Neural progenitor cell (in vitro differentiated cells): Measurements from ENCODE around the gene SSBP4. TPM values are rescaled to one million over a fixed set of nuclear protein-coding genes. Genes with fewer than 3 reads are reported as not detected.
A peak's percentile ranks its signal among the peaks of the same experiment; 100 is the strongest.

Source experiments
- DNase-seq: peaks from one replicate; pipeline ENCODE4 v3.0.0-alpha.2; 2016; ENCODE audit warnings: low spot score
- H2AFZ ChIP-seq: fragments of 200-600 bp; sonication (generic); replicated peaks from 2 replicates; pipeline ENCODE4 v1.6.1; 2016; ENCODE audit warnings: antibody characterized with exemption
- H3F3A ChIP-seq: fragments of 200-600 bp; sonication (generic); 2 replicates; pipeline ENCODE4 v1.6.1; 2016; ENCODE audit warnings: antibody characterized with exemption, low read depth
- H3K27ac ChIP-seq: fragments of 200-600 bp; sonication (generic); 2 replicates; pipeline ENCODE4 v1.5.1; 2016; ENCODE audit warnings: mild to moderate bottlenecking
- H3K27me3 ChIP-seq: fragments of 200-600 bp; sonication (generic); 2 replicates; pipeline ENCODE4 v1.6.1; 2016; ENCODE audit warnings: mild to moderate bottlenecking, moderate library complexity
- H3K36me3 ChIP-seq: fragments of 200-600 bp; sonication (generic); 2 replicates; pipeline ENCODE4 v1.5.1; 2016
- H3K4me1 ChIP-seq: fragments of 200-600 bp; sonication (generic); 2 replicates; pipeline ENCODE4 v1.6.1; 2016; ENCODE audit warnings: mixed run types
- H3K4me2 ChIP-seq: fragments of 200-600 bp; sonication (generic); 2 replicates; pipeline ENCODE4 v1.6.1; 2016
- H3K4me3 ChIP-seq: fragments of 200-600 bp; sonication (generic); 2 replicates; pipeline ENCODE4 v1.5.1; 2016
- H3K79me2 ChIP-seq: fragments of 200-600 bp; sonication (generic); 2 replicates; pipeline ENCODE4 v1.6.1; 2016; ENCODE audit warnings: low read depth
- H3K9ac ChIP-seq: fragments of 200-600 bp; sonication (generic); 2 replicates; pipeline ENCODE4 v1.6.1; 2016
- H3K9me3 ChIP-seq: fragments of 200-600 bp; sonication (generic); 2 replicates; pipeline ENCODE4 v1.5.1; 2016; ENCODE audit warnings: low read depth
- H4K20me1 ChIP-seq: fragments of 200-600 bp; sonication (generic); 2 replicates; pipeline ENCODE4 v1.6.1; 2016; ENCODE audit warnings: low read depth
- H3K27ac Mint-ChIP-seq: 3 replicates; pipeline ENCODE4 v1.8.0; 2021; ENCODE audit warnings: mixed read lengths
- H3K27me3 Mint-ChIP-seq: 2 replicates; pipeline ENCODE4 v1.8.0; 2022; ENCODE audit warnings: low read depth, mild to moderate bottlenecking, inconsistent platforms, moderate library complexity, mixed read lengths; ENCODE audit not compliant: insufficient read depth
- H3K36me3 Mint-ChIP-seq: 3 replicates; pipeline ENCODE4 v1.8.0; 2021; ENCODE audit warnings: mixed read lengths
- H3K4me1 Mint-ChIP-seq: 3 replicates; pipeline ENCODE4 v1.8.0; 2021; ENCODE audit warnings: mixed read lengths
- H3K4me3 Mint-ChIP-seq: 3 replicates; pipeline ENCODE4 v1.8.0; 2021; ENCODE audit warnings: mild to moderate bottlenecking, moderate library complexity, mixed read lengths
- H3K9me3 Mint-ChIP-seq: 3 replicates; pipeline ENCODE4 v1.8.0; 2020; ENCODE audit warnings: mixed read lengths
- EZH2 ChIP-seq: fragments of 200-600 bp; sonication (generic); IDR thresholded peaks from 2 replicates; pipeline ENCODE4 v1.6.1; 2017; ENCODE audit warnings: antibody characterized with exemption, mild to moderate bottlenecking, moderate library complexity
- EZH2phosphoT487 ChIP-seq: fragments of 200-600 bp; sonication (generic); IDR thresholded peaks from 2 replicates; pipeline ENCODE4 v1.6.1; 2017; ENCODE audit warnings: antibody characterized with exemption
- total RNA-seq: library from RNA; depleted of rRNA; stranded (reverse); fragments of >200 nt; gene quantifications from 2 replicates; pipeline ENCODE4 v1.2.3, GENCODE V29; 2015; ENCODE audit warnings: low replicate concordance
- TF ChIP-seq, protein P1 (sequence below): fragments of 200-600 bp; sonication (generic); IDR thresholded peaks from 2 replicates; pipeline ENCODE4 v1.5.1; 2017; ENCODE audit warnings: antibody characterized with exemption, mild to moderate bottlenecking

The SSBP4 gene
- total RNA-seq, 1 donor from 2014 or later: 21.1 TPM

DNA sequence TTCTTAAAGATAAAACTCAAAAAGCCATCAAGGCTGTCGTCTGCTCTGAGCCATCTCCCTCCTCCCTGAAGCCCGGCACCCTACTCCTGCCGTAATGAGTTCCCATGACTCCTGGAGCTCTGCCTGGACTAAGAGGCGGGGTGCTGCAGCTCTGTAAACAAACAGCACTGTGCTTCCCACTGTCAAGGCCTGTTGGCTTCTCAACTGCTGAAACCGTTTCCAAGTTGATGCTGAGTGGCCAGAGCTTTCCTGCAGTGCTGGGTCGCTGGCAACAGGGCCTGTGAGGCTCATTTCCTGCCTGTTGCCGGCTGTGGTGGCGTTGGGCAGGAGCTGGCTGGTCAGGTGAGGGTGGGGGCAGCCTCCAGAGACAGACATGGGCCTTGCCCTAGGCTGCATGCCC lies 45.4 kb downstream of the SSBP4 start:
- H3K27me3 Mint-ChIP-seq: no peaks in the 10 kb centered on the region
- Histone ChIP-seq H3K4me1 (no peaks in the 10 kb centered on the region), H3K4me3 (no peak overlapping the region), H3K27ac (no peak overlapping the region), H4K20me1 (peaks cover 35% of the 10 kb centered on the region), H3K9me3 (no peaks in the 10 kb centered on the region), H3F3A (no peaks in the 10 kb centered on the region), H3K27me3 (no peaks in the 10 kb centered on the region), H3K36me3 (no peaks in the 10 kb centered on the region), H3K9ac (no peak overlapping the region), H3K79me2 (peaks cover 3% of the 10 kb centered on the region), H2AFZ (no peak overlapping the region), H3K4me2 (no peak overlapping the region)
- H3K4me1 Mint-ChIP-seq: peaks cover 7% of the 10 kb centered on the region
- no peak for TF ChIP-seq EZH2phosphoT487
- no peak for DNase-seq
- H3K36me3 Mint-ChIP-seq: peaks cover 2% of the 10 kb centered on the region
- no peaks in the 10 kb centered on the region for H3K9me3 Mint-ChIP-seq
- no peak overlapping the region for H3K27ac Mint-ChIP-seq
- no peak overlapping the region for H3K4me3 Mint-ChIP-seq

DNA sequence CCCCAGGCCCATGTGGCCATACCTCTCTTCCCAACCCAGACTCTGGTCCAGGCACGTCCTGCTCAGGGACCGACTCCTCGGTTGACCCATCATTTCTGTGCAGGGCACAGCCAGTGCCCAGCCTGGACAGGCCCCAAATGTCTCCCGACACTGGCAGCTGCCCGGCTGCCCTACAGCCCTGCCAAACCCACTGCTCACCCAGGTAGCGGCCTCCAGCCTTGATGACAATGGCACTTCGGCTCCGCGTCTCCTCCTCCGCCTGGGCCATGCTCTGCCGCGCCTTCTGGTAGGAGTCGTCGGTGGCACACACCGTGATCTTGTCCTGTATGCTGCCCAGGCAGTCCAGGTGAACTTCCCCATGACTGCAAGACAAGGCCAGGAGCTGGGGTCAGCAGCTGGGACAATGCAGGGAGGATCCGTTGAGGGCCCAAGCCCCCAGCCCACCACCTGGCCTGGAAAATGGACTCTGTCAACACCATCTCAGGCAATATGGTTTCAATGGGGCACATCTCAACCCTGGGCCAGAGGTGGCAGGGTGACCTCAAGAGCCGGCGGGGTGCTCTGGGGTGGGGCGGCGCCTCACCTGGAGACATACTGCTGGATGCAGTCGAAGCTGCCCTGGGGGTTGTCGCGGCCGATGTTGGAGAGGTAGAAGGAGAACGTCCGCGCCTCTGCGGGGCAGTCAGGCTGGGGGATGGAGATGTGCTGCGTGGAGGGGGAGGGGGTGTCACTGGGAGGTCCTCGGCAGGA lies 46.2 kb downstream of the SSBP4 start:
- TF ChIP-seq EZH2phosphoT487 (no peak), EZH2 (no peak)
- TF ChIP-seq, protein P1, sequence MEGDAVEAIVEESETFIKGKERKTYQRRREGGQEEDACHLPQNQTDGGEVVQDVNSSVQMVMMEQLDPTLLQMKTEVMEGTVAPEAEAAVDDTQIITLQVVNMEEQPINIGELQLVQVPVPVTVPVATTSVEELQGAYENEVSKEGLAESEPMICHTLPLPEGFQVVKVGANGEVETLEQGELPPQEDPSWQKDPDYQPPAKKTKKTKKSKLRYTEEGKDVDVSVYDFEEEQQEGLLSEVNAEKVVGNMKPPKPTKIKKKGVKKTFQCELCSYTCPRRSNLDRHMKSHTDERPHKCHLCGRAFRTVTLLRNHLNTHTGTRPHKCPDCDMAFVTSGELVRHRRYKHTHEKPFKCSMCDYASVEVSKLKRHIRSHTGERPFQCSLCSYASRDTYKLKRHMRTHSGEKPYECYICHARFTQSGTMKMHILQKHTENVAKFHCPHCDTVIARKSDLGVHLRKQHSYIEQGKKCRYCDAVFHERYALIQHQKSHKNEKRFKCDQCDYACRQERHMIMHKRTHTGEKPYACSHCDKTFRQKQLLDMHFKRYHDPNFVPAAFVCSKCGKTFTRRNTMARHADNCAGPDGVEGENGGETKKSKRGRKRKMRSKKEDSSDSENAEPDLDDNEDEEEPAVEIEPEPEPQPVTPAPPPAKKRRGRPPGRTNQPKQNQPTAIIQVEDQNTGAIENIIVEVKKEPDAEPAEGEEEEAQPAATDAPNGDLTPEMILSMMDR: no peak
- no peak overlapping the region for H3K9ac ChIP-seq
- Mint-ChIP-seq H3K4me3 (no peak overlapping the region), H3K27me3 (no peaks in the 10 kb centered on the region), H3K36me3 (peaks cover 2% of the 10 kb centered on the region), H3K4me1 (peaks cover 10% of the 10 kb centered on the region), H3K9me3 (no peaks in the 10 kb centered on the region), H3K27ac (peak overlapping the region; percentile 18)
- H3K27me3 ChIP-seq: no peaks in the 10 kb centered on the region
- H3F3A ChIP-seq: no peaks in the 10 kb centered on the region
- H3K4me3 ChIP-seq: no peak overlapping the region
- no peaks in the 10 kb centered on the region for H3K36me3 ChIP-seq
- no peak overlapping the region for H3K27ac ChIP-seq
- H2AFZ ChIP-seq: no peak overlapping the region
- H3K79me2 ChIP-seq: peaks cover 3% of the 10 kb centered on the region
- no peak for DNase-seq
- H3K4me1 ChIP-seq: no peaks in the 10 kb centered on the region
- H3K4me2 ChIP-seq: no peak overlapping the region
- peaks cover 42% of the 10 kb centered on the region for H4K20me1 ChIP-seq
- no peaks in the 10 kb centered on the region for H3K9me3 ChIP-seq

DNA sequence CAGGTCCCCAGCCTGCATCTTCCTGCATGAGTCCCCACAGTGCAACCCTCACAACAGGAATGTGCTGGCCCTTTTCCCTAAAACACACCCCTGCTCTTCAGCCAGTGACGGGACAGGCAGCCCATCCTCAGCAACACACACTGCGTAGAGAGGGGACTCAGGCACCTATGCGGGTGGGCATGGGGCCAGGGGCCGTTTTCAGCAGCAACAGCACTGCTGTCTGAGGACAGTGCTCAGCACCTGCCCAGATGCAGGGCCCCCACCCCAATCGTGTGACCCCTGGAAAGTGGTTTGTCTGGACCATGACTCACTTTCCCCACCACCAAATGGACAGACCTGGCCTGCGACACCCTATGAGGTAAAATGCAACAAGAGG lies 46.8 kb downstream of the SSBP4 start:
- Mint-ChIP-seq H3K36me3 (peaks cover 2% of the 10 kb centered on the region), H3K9me3 (no peaks in the 10 kb centered on the region), H3K4me3 (no peak overlapping the region), H3K4me1 (peaks cover 12% of the 10 kb centered on the region), H3K27ac (no peak overlapping the region), H3K27me3 (no peaks in the 10 kb centered on the region)
- Histone ChIP-seq H3K4me3 (no peak overlapping the region), H3K9me3 (no peaks in the 10 kb centered on the region), H3K27ac (no peak overlapping the region), H3F3A (no peaks in the 10 kb centered on the region), H3K4me1 (no peaks in the 10 kb centered on the region), H2AFZ (no peak overlapping the region), H3K27me3 (no peaks in the 10 kb centered on the region), H3K4me2 (no peak overlapping the region), H3K9ac (no peak overlapping the region), H4K20me1 (peaks cover 46% of the 10 kb centered on the region), H3K79me2 (peaks cover 3% of the 10 kb centered on the region), H3K36me3 (no peaks in the 10 kb centered on the region)
- DNase-seq: no peak
- TF ChIP-seq EZH2phosphoT487 (no peak), EZH2 (no peak)
- TF ChIP-seq, protein P1: no peak

DNA sequence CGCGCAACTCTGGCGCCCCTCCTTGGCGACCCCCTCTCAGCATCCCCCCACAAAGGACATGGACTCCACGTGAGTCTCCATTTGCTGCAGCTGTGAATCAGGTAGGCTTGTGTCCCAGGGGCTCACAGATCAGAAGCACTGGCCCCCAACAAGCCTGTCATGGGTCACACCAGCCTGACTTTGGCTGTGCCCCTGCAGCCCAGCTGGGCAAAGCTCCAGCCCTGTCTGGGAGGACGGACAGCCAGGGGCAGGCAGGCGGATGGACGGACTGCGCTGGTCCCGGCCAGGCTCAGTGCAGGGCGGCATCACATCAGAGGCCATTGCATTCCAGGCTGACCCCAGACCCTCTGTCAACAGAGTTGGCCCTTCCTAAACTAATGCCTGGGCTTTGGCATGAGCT lies 47.2 kb downstream of the SSBP4 start:
- Mint-ChIP-seq H3K4me1 (peaks cover 12% of the 10 kb centered on the region), H3K9me3 (no peaks in the 10 kb centered on the region), H3K36me3 (peaks cover 2% of the 10 kb centered on the region), H3K27ac (no peak overlapping the region), H3K27me3 (no peaks in the 10 kb centered on the region), H3K4me3 (no peak overlapping the region)
- no peaks in the 10 kb centered on the region for H3K36me3 ChIP-seq
- H3K27me3 ChIP-seq: no peaks in the 10 kb centered on the region
- no peaks in the 10 kb centered on the region for H3K9me3 ChIP-seq
- no peaks in the 10 kb centered on the region for H3F3A ChIP-seq
- peaks cover 3% of the 10 kb centered on the region for H3K79me2 ChIP-seq
- H3K4me1 ChIP-seq: no peaks in the 10 kb centered on the region
- H3K4me3 ChIP-seq: no peak overlapping the region
- H4K20me1 ChIP-seq: peaks cover 46% of the 10 kb centered on the region
- H3K27ac ChIP-seq: no peak overlapping the region
- no peak overlapping the region for H3K9ac ChIP-seq
- TF ChIP-seq, protein P1: no peak
- TF ChIP-seq EZH2 (no peak), EZH2phosphoT487 (no peak)
- no peak overlapping the region for H2AFZ ChIP-seq
- no peak overlapping the region for H3K4me2 ChIP-seq
- DNase-seq: no peak
